IMR-90 (cell line): ENCODE results near the gene SSR4. TPM values are rescaled to one million over a fixed set of nuclear protein-coding genes. Genes with fewer than 3 reads are reported as not detected.

Experiments
- ATAC-seq: fragments of 200-7000 bp; cut with Tn5 transposase; 2 replicates; pipeline ENCODE4 v1.9.1; 2020; ENCODE audit warnings: low read depth, mild to moderate bottlenecking, moderate library complexity
- BruUV-seq: library from RNA; stranded (reverse); fragments of 400-500 nt; replicated peaks from 2 replicates; lab custom pipeline; 2021; lab: Mats Ljungman, UMichigan
- CTCF ChIA-PET: fragments of 300-600 bp; formaldehyde crosslinking; extraction: SDS; loops from one replicate; lab custom pipeline; 2021; ENCODE audit warnings: antibody characterized with exemption; lab: Yijun Ruan, JAX
- POLR2A ChIA-PET: fragments of 300-600 bp; sonication (Branson Sonifier 250); formaldehyde crosslinking; loops from one replicate; lab custom pipeline; 2022; ENCODE audit warnings: antibody characterized with exemption; ENCODE audit not compliant: unreplicated experiment; lab: Charles Lee
- DNase-seq: peaks from one replicate; pipeline ENCODE4 v3.0.0; 2013
- H2AFZ ChIP-seq: replicated peaks from 2 replicates; pipeline ENCODE3; 2013; ENCODE audit warnings: low read length, mild to moderate bottlenecking; ENCODE audit not compliant: poor library complexity
- H2AK5ac ChIP-seq: 2 replicates; pipeline ENCODE4 v1.6.1; 2013; ENCODE audit warnings: low read depth, low read length, inconsistent platforms
- H2AK9ac ChIP-seq: replicated peaks from 2 replicates; pipeline ENCODE3; 2013; ENCODE audit warnings: mild to moderate bottlenecking, low read depth, low read length, moderate library complexity; ENCODE audit not compliant: poor library complexity
- H2BK120ac ChIP-seq: 2 replicates; pipeline ENCODE4 v1.6.1; 2013; ENCODE audit warnings: low read depth, low read length, inconsistent platforms
- H2BK15ac ChIP-seq: 3 replicates; pipeline ENCODE4 v1.6.1; 2013; ENCODE audit warnings: low read depth, low read length, inconsistent platforms
- H2BK20ac ChIP-seq: 2 replicates; pipeline ENCODE4 v1.6.1; 2013; ENCODE audit warnings: low read depth, mild to moderate bottlenecking, inconsistent platforms, low read length, moderate library complexity
- H2BK5ac ChIP-seq: 2 replicates; pipeline ENCODE4 v1.6.1; 2013; ENCODE audit warnings: mild to moderate bottlenecking, low read depth, low read length, inconsistent platforms; ENCODE audit not compliant: poor library complexity, severe bottlenecking
- H3K14ac ChIP-seq: replicated peaks from 2 replicates; pipeline ENCODE4 v1.6.1; 2013; ENCODE audit warnings: low read depth, low read length, inconsistent platforms
- H3K18ac ChIP-seq: 2 replicates; pipeline ENCODE4 v1.6.1; 2013; ENCODE audit warnings: low read depth, low read length, control low read depth
- H3K23ac ChIP-seq: 2 replicates; pipeline ENCODE4 v1.6.1; 2013; ENCODE audit warnings: low read depth, low read length, inconsistent platforms
- H3K27ac ChIP-seq: 2 replicates; pipeline ENCODE4 v1.5.1; 2013; ENCODE audit warnings: mild to moderate bottlenecking, control low read depth, low read length; ENCODE audit not compliant: insufficient read depth
- H3K27me3 ChIP-seq: 2 replicates; pipeline ENCODE4 v1.6.1; 2013; ENCODE audit warnings: low read length; ENCODE audit not compliant: control insufficient read depth, insufficient read depth
- H3K36me3 ChIP-seq: 2 replicates; pipeline ENCODE4 v1.6.1; 2013; ENCODE audit warnings: low read length, mixed read lengths; ENCODE audit not compliant: control insufficient read depth, insufficient read depth
- H3K4ac ChIP-seq: 2 replicates; pipeline ENCODE4 v1.6.1; 2013; ENCODE audit warnings: low read depth, low read length, inconsistent platforms
- H3K4me1 ChIP-seq: 2 replicates; pipeline ENCODE4 v1.6.1; 2013; ENCODE audit warnings: low read length, mixed read lengths; ENCODE audit not compliant: control insufficient read depth, insufficient read depth
- H3K4me2 ChIP-seq: 2 replicates; pipeline ENCODE4 v1.6.1; 2013; ENCODE audit warnings: low read depth, mild to moderate bottlenecking, control low read depth, low read length, moderate library complexity
- H3K4me3 ChIP-seq: 2 replicates; pipeline ENCODE4 v1.5.1; 2013; ENCODE audit warnings: low read depth, mild to moderate bottlenecking, control low read depth, low read length, moderate library complexity; ENCODE audit not compliant: insufficient read depth
- H3K56ac ChIP-seq: 2 replicates; pipeline ENCODE4 v1.6.1; 2013; ENCODE audit warnings: low read length, inconsistent platforms; ENCODE audit not compliant: insufficient read depth; ENCODE audit errors: extremely low read depth
- H3K79me1 ChIP-seq, 2 experiments: 2 replicates each; pipeline ENCODE4 v1.6.1; 2013; ENCODE audit warnings: low read length in 2 of 2, inconsistent platforms in 1 of 2, low read depth in 1 of 2
- H3K9ac ChIP-seq: 2 replicates; pipeline ENCODE4 v1.6.1; 2013; ENCODE audit warnings: low read depth, low read length, control low read depth
- H3K9me1 ChIP-seq: 2 replicates; pipeline ENCODE4 v1.6.1; 2013; ENCODE audit warnings: low read length, inconsistent platforms; ENCODE audit not compliant: insufficient read depth
- H3K9me3 ChIP-seq: 2 replicates; pipeline ENCODE4 v1.6.1; 2013; ENCODE audit warnings: low read length; ENCODE audit not compliant: control insufficient read depth, insufficient read depth
- H4K20me1 ChIP-seq: 2 replicates; pipeline ENCODE4 v1.6.1; 2013; ENCODE audit warnings: low read length, inconsistent platforms; ENCODE audit not compliant: insufficient read depth
- H4K5ac ChIP-seq: 2 replicates; pipeline ENCODE4 v1.6.1; 2013; ENCODE audit warnings: mild to moderate bottlenecking, low read depth, low read length, control low read depth
- H4K8ac ChIP-seq, 2 experiments: 2 replicates each; pipeline ENCODE4 v1.6.1; 2013; ENCODE audit warnings: low read depth in 2 of 2, low read length in 2 of 2, control low read depth in 1 of 2, inconsistent platforms in 1 of 2
- H4K91ac ChIP-seq: 2 replicates; pipeline ENCODE4 v1.6.1; 2013; ENCODE audit warnings: low read depth, low read length, inconsistent platforms; ENCODE audit not compliant: insufficient read depth
- BHLHE40 ChIP-seq: fragments of 150-350 bp; IDR thresholded peaks from 2 replicates; pipeline ENCODE4 v1.6.1; 2016; ENCODE audit warnings: mild to moderate bottlenecking, low read depth, low read length
- CEBPB ChIP-seq: IDR thresholded peaks from 2 replicates; pipeline ENCODE4 v1.6.1; 2012; ENCODE audit warnings: low read depth, low read length, improper control_type of control experiment
- CTCF ChIP-seq: conservative IDR thresholded peaks from 2 replicates; pipeline ENCODE4 v1.5.1; 2012; ENCODE audit warnings: mild to moderate bottlenecking, low read depth, low read length, improper control_type of control experiment
- ELK1 ChIP-seq: fragments of 150-350 bp; IDR thresholded peaks from 2 replicates; pipeline ENCODE4 v1.6.1; 2016; ENCODE audit warnings: low read depth, mild to moderate bottlenecking, low read length, moderate library complexity, borderline replicate concordance
- FOS ChIP-seq: fragments of 150-350 bp; IDR thresholded peaks from 2 replicates; pipeline ENCODE4 v1.6.1; 2016; ENCODE audit warnings: low read depth, low read length
- MAZ ChIP-seq: IDR thresholded peaks from 2 replicates; pipeline ENCODE4 v1.6.1; 2012; ENCODE audit warnings: low read depth, mild to moderate bottlenecking, low read length, improper control_type of control experiment, moderate library complexity, borderline replicate concordance
- MXI1 ChIP-seq: IDR thresholded peaks from 2 replicates; pipeline ENCODE4 v1.6.1; 2012; ENCODE audit warnings: low read depth, mild to moderate bottlenecking, low read length, moderate library complexity, borderline replicate concordance
- NFE2L2 ChIP-seq: fragments of 150-350 bp; IDR thresholded peaks from 2 replicates; pipeline ENCODE4 v1.6.1; 2016; ENCODE audit warnings: low read depth, mild to moderate bottlenecking, low read length
- POLR2A ChIP-seq: IDR thresholded peaks from 2 replicates; pipeline ENCODE4 v1.6.1; 2012; ENCODE audit warnings: mild to moderate bottlenecking, low read depth, low read length
- RAD21 ChIP-seq: IDR thresholded peaks from 2 replicates; pipeline ENCODE4 v1.6.1; 2012; ENCODE audit warnings: low read length, improper control_type of control experiment
- RFX5 ChIP-seq: IDR thresholded peaks from 2 replicates; pipeline ENCODE4 v1.8.0; 2012; ENCODE audit warnings: low read depth, mild to moderate bottlenecking, low read length, moderate library complexity
- SMC3 ChIP-seq: fragments of 150-350 bp; IDR thresholded peaks from 2 replicates; pipeline ENCODE4 v1.6.1; 2016; ENCODE audit warnings: low read depth, mild to moderate bottlenecking, antibody characterized with exemption, low read length, moderate library complexity
- WGBS, 2 experiments: methylation state at CpG; one replicate each; pipeline versions ENCODE4 v1.1.5 to v1.1.7; 2013; ENCODE audit warnings: missing lambda C conversion rate in 2 of 2; ENCODE audit not compliant: insufficient read length in 1 of 2; ENCODE audit errors: extremely low coverage in 2 of 2; 5-methylcytosine and 5-hydroxymethylcytosine counted together
- dilution Hi-C: fragments of 300-500 bp; cut with HindIII; formaldehyde crosslinking; loops from one replicate; pipeline ENCODE4 v1.14.3; 2018; ENCODE audit warnings: low sequenced_read_pairs; ENCODE audit not compliant: unreplicated experiment
- in situ Hi-C: fragments of 300-500 bp; cut with MboI; formaldehyde crosslinking; loops from 3 replicates; pipeline ENCODE4 v1.14.3; 2019; ENCODE audit warnings: low sequenced_read_pairs, inconsistent platforms, mixed read lengths
- intact Hi-C: fragments of 100-400 bp; cut with micrococcal nuclease; formaldehyde crosslinking; loops from 2 replicates; pipeline ENCODE4 v1.10.0; 2022
- polyA plus RNA-seq, 3 experiments: library from polyadenylated mRNA; depleted of rRNA; stranded (reverse); fragments of >200 nt; gene quantifications; 2 replicates each; pipeline ENCODE4 v1.2.3, GENCODE V29; 2012; ENCODE audit warnings: low replicate concordance in 1 of 3
- total RNA-seq: library from RNA; depleted of rRNA; stranded (reverse); fragments of >200 nt; gene quantifications from 2 replicates; pipeline ENCODE4 v1.2.3, GENCODE V29; 2012
- TF ChIP-seq, protein P1 (sequence below): fragments of 150-350 bp; IDR thresholded peaks from 2 replicates; pipeline ENCODE4 v1.6.1; 2017; ENCODE audit warnings: mild to moderate bottlenecking, antibody characterized with exemption, low read length, low read depth

Gene SSR4
- total and polyA plus RNA-seq, 2 of the 4 experiments (the other 2 are of a cell fraction): 141 to 480 TPM

DNA sequence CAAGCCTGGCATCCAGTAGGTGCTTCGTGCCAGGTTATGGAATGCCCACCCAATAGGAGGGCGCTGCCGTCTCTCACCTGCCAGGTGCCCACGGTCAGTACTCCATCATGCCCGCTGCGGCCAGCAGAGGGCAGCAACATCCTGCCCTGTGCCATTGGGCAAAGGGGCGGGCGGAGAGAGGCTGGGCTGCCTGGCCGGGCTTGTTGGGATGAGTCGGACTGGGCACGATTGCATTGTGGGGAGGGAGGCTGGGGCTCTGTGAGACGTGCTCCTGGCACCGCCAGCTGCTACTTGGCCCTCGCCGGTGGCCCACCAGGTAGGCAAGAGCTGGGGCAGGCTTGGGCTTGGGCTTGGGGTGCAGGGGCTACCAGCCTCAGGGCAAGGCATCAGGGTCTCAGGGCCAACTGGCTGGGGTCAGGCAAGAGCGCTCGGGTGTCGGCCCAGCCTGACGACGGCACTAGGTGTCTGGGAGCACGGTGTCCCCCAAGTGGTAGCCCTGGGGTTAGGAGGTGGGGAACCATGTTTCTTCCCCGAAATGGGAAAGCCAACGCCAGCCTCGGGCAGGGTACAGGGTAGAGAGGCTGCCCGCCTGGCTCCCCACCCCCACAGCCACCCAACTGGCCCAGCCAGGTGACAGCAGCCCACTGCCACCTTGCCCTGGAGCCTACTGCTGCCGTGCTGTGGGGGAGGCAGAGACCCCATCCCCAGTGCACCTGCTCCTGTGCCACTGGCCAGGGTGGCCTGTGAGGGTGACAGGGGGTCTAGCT is 30.3 kb upstream of the SSR4 start, which contains the start of gene PLXNB3:
Gene PLXNB3 (plus strand): TSS at position 261 of the 767 bp plus-strand sequence. CDS start 1,287 bp downstream, outside the sequence.
- H2BK15ac ChIP-seq: no peak within 1 kb of the TSS; the same call in 2 of the 3 replicates
- intact Hi-C loops: loop anchor here (1.0 kb wide), 2 partner anchors 183 to 189 kb away; no protein-coding TSS in a partner anchor
- H4K8ac ChIP-seq: peak within 1 kb of the TSS in 1 of 2 experiments; percentile 53; a peak in 1 of 4 replicates
- ChIA-PET CTCF (interaction anchor here (1.5 kb wide), 1 partner anchor 10 kb away, joined by 3 read pairs; no protein-coding TSS in a partner anchor), POLR2A (no interaction called here)
- H3K18ac ChIP-seq: 0 out of 2 replicates have a peak within 1 kb of the TSS, but pooled peaks have one; percentile 7
- H3K4me1 ChIP-seq: peaks cover 17% of the 10 kb centered on the region
- in situ Hi-C loops: loop anchor here (10.0 kb wide), 1 partner anchor 201 kb away; no protein-coding TSS in a partner anchor
- H2BK20ac ChIP-seq: no peak within 1 kb of the TSS
- 47% methylated on average over 3 of the region's 26 CpGs; no CpG with 5 or more reads in 1 of the 2 experiments for WGBS, 2 experiments
- DNase-seq: peak; percentile 58
- H2AK9ac ChIP-seq: peak within 1 kb of the TSS; percentile 94
- peak within 1 kb of the TSS; percentile 74 for H3K9ac ChIP-seq
- dilution Hi-C loops: no loop called here
- peak within 1 kb of the TSS; percentile 84 for H2AFZ ChIP-seq
- H3K23ac ChIP-seq: no peak within 1 kb of the TSS
- BruUV-seq: no TSS peak
- no peaks in the 10 kb centered on the region for H3K27me3 ChIP-seq
- TF ChIP-seq MAZ (peak; percentile 77; the same call in 1 of the 2 replicates), CEBPB (0 out of 2 replicates have a peak, but pooled peaks have one; percentile 11), ELK1 (no peak), RAD21 (peak; percentile 80), SMC3 (peak; percentile 67), POLR2A (no peak), CTCF (peak; percentile 72), NFE2L2 (no peak), MXI1 (peak; percentile 56; the same call in 1 of the 2 replicates), RFX5 (no peak), BHLHE40 (no peak), FOS (no peak)
- TF ChIP-seq, protein P1, sequence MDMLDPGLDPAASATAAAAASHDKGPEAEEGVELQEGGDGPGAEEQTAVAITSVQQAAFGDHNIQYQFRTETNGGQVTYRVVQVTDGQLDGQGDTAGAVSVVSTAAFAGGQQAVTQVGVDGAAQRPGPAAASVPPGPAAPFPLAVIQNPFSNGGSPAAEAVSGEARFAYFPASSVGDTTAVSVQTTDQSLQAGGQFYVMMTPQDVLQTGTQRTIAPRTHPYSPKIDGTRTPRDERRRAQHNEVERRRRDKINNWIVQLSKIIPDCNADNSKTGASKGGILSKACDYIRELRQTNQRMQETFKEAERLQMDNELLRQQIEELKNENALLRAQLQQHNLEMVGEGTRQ: no peak
- H3K4ac ChIP-seq: peak within 1 kb of the TSS; percentile 94
- H4K91ac ChIP-seq: peak within 1 kb of the TSS; percentile 91; the same call in 1 of the 2 replicates
- H3K79me1 ChIP-seq: peaks cover 0 to 17% of the 10 kb centered on the region in 2 experiments; a peak in 2 of 4 replicates
- no peaks in the 10 kb centered on the region; the same call in 1 of the 2 replicates for H3K9me3 ChIP-seq
- H2BK120ac ChIP-seq: no peak within 1 kb of the TSS
- H3K56ac ChIP-seq: no peak within 1 kb of the TSS
- peak within 1 kb of the TSS; percentile 93 for H3K4me2 ChIP-seq
- no peak within 1 kb of the TSS; the same call in 1 of the 2 replicates for H3K14ac ChIP-seq
- no peaks in the 10 kb centered on the region for H3K9me1 ChIP-seq
- H3K4me3 ChIP-seq: peak within 1 kb of the TSS; percentile 43
- H4K5ac ChIP-seq: peak within 1 kb of the TSS; percentile 27; the same call in 1 of the 2 replicates
- H4K20me1 ChIP-seq: no peaks in the 10 kb centered on the region; the same call in 1 of the 2 replicates
- ATAC-seq: peak; percentile 66
- peak within 1 kb of the TSS; percentile 46 for H2BK5ac ChIP-seq
- H3K27ac ChIP-seq: peak within 1 kb of the TSS; percentile 94
- peak within 1 kb of the TSS; percentile 88 for H2AK5ac ChIP-seq
- H3K36me3 ChIP-seq: no peaks in the 10 kb centered on the region; the same call in 1 of the 2 replicates
